ENCODE results near the gene LSM2. TPM values are rescaled to one million over a fixed set of nuclear protein-coding genes. Genes with fewer than 3 reads are reported as not detected.

LSM2 gene
- total RNA-seq, 1 donor from 2014 or later: 19.4 TPM

DNA sequence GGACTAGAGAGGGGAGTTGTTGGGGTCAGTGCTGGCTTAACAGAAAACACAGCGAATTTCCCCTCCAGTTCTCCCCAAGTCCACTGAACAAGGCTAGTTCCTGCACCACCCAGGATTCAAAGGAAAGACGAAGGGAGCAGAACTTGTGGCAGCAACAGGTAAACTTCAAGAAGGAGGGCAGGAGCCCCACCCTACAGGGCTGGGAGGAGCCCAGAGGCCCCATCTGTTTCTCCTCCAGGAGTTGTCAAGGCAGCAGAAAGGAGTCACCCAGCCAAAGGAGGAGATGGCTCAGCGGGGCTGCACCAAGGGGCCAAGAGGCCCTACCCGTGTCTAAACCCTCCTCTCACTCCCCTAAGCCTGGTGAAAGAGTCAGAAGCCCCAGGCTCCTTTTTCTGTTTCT lies 42.6 kb downstream of the LSM2 start:
- H3K27me3 ChIP-seq (ENCODE audit: low read depth): no peaks in the 10 kb centered on the region
- no peak for TF ChIP-seq CTCF (IDR thresholded peaks at IDR 0.05; ENCODE audit: borderline replicate concordance)
- peaks cover 20% of the 10 kb centered on the region for H3K4me1 ChIP-seq
- no peak overlapping the region for H3K4me3 ChIP-seq
- no peaks in the 10 kb centered on the region for H3K9me3 ChIP-seq (replicated peaks)
- no peak for DNase-seq
- intact Hi-C loops (cut with micrococcal nuclease): no loop called here
- peaks cover 5% of the 10 kb centered on the region for H3K36me3 ChIP-seq
- no peak overlapping the region for H3K27ac ChIP-seq (replicated peaks)

DNA sequence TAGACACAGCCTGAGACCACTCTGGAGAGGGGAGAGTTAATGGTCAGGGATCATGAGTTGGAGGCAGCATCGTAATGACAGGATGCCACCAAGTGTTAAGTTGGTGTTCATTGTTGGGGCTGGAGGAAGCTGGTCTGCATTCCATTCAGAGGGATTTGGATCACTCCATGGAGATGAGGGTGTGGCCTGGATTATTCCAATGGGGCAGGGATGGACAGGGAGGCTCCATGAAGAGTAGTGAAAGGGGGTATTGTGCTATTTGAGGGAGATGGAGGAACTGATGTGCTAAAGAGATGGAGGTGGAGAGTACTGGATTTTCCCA lies 43.2 kb downstream of the LSM2 start:
- H3K4me1 ChIP-seq: peaks cover 20% of the 10 kb centered on the region
- H3K27me3 ChIP-seq (ENCODE audit: low read depth): no peaks in the 10 kb centered on the region
- no peaks in the 10 kb centered on the region for H3K9me3 ChIP-seq (replicated peaks)
- no peak for TF ChIP-seq CTCF (IDR thresholded peaks at IDR 0.05; ENCODE audit: borderline replicate concordance)
- no peak overlapping the region for H3K4me3 ChIP-seq
- no peak for DNase-seq
- intact Hi-C loops (cut with micrococcal nuclease): no loop called here
- peak overlapping the region; percentile 2 for H3K27ac ChIP-seq (replicated peaks)
- peaks cover 5% of the 10 kb centered on the region for H3K36me3 ChIP-seq

DNA sequence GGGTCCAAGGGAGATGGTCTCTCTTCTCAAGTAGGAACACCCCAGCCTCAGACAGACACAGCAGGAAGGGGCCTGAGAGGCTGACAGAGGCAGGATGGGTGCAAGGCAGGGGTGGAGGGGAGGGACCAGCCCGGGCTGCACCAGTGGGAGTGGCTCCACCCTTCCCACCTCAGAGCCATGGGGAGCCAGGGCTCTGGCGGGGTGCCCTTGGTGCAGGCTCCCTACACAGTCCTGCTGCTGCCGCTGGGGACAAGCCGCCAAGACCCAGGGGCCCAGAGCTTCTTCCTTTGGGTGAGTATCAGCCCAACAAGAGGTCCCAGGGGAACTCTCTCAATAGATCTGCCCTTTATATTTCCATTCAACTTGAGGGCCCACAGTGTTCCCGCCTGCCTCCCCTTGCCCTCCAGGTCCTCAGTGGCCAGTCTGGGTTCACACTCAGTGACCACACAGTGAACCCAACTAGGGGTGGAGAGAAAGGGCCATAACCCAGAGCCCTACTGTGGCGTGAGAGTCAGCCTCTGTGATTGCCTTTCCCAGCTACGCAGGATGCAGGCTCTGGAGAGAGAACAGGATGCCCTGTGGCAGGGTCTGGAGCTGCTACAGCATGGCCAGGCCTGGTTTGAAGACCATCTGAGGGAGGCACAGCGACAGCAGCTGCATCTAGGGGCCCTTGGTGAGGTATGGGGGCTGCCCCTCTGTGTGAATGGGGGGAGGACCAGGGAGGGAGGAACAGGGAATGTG lies 43.7 kb downstream of the LSM2 start:
- intact Hi-C loops (cut with micrococcal nuclease): no loop called here
- Histone ChIP-seq H3K4me3 (no peak overlapping the region), H3K4me1 (peaks cover 20% of the 10 kb centered on the region), H3K9me3 (replicated peaks) (no peaks in the 10 kb centered on the region), H3K27ac (replicated peaks) (peak overlapping the region; percentile 2), H3K36me3 (peaks cover 5% of the 10 kb centered on the region), H3K27me3 (ENCODE audit: low read depth) (no peaks in the 10 kb centered on the region)
- no peak for TF ChIP-seq CTCF (IDR thresholded peaks at IDR 0.05; ENCODE audit: borderline replicate concordance)
- no peak for DNase-seq

DNA sequence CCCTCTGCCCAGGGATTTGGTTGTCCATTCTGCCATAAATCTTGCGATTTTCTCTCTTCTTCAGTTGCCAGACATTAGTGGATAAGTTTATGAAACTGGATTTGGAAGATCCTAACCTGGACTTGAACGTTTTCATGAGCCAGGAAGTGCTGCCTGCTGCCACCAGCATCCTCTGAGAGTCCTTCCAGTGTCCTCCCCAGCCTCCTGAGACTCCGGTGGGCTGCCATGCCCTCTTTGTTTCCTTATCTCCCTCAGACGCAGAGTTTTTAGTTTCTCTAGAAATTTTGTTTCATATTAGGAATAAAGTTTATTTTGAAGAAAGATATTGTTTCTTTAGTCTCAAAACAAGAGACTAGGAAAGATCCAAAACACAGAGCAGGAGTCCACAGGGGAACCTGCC lies 44.4 kb downstream of the LSM2 start, which contains the start of gene SAPCD1:
Gene SAPCD1, plus strand, starts transcription at position 301 of the 400 bp plus-strand sequence. CDS start 399 bp downstream, outside the sequence.
- no peak for TF ChIP-seq CTCF (IDR thresholded peaks at IDR 0.05; ENCODE audit: borderline replicate concordance)
- peak within 1 kb of the TSS; percentile 2 for H3K27ac ChIP-seq (replicated peaks)
- DNase-seq: no peak
- peaks cover 5% of the 10 kb centered on the region for H3K36me3 ChIP-seq
- intact Hi-C loops (cut with micrococcal nuclease): no loop called here
- H3K27me3 ChIP-seq (ENCODE audit: low read depth): no peaks in the 10 kb centered on the region
- no peaks in the 10 kb centered on the region for H3K9me3 ChIP-seq (replicated peaks)
- H3K4me3 ChIP-seq: no peak within 1 kb of the TSS
- peaks cover 20% of the 10 kb centered on the region for H3K4me1 ChIP-seq

DNA sequence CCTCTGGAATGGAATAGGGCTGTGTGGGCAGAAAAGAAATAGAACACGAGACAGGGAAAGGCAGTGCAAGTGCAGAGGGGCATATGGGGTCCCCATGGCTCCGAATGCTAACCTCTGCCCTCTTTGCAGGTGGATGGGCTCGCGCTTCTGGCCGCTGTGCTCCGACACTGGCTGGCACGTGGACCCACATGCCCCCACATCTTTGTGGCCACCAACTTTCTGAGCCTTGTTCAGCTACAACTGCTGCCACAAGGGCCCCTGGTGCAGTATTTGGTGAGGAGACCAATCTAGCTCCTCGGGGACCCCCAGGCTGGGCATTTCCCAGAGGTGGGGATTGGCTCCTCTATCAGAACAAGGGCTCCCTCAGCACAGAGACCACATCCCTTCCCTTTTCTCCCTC lies 45.4 kb downstream of the LSM2 start:
- TF ChIP-seq CTCF (IDR thresholded peaks at IDR 0.05; ENCODE audit: borderline replicate concordance): no peak
- Histone ChIP-seq H3K4me3 (no peak overlapping the region), H3K27ac (replicated peaks) (no peak overlapping the region), H3K36me3 (peaks cover 5% of the 10 kb centered on the region), H3K27me3 (ENCODE audit: low read depth) (no peaks in the 10 kb centered on the region), H3K4me1 (peaks cover 16% of the 10 kb centered on the region), H3K9me3 (replicated peaks) (no peaks in the 10 kb centered on the region)
- no peak for DNase-seq
- intact Hi-C loops (cut with micrococcal nuclease): no loop called here

Data from left ventricle myocardium inferior (tissue), 1 donor.